CD4-positive, alpha-beta T cell treated with Interferon alpha-2 for 1 hour (primary cell): ENCODE measurements around the gene GABRA6.
"Not testable (repeated sequence)": the region's sequence is repeated elsewhere in the genome, so short reads cannot be mapped to it uniquely, and the experiment has no call there.

Experiments used
- DNase-seq, 2 donors: peaks; one replicate each; pipeline ENCODE4 v3.0.0-alpha.2; 2020 to 2022

Gene GABRA6

DNA sequence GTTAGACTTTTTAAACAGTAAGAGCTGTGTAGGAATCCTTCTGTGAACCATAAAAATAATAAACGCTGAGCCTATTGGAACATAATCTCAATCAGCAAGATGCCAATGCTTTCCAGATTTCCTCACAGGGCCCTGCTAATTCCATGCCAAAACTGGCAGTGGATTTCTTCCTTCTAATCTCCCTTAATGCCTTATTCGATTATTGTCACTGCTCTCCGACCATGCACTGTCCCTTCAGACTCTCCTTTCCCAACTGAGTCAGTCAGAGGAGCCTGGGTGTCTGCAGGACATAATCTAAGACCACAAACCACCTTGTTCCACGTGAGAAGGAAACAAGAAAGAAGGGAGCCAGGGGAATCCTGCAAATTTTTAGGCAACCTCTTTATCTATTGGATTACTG lies at the start of gene GABRA6:
GABRA6 (plus strand) TSS at position 261 of the 400 bp plus-strand sequence. CDS start 269 bp downstream, outside the sequence.
- no peak for DNase-seq

GRCh38 chr5:161637591-161637990 lies 47.9 kb upstream of the GABRA6 start:
- DNase-seq, result no peak

DNA sequence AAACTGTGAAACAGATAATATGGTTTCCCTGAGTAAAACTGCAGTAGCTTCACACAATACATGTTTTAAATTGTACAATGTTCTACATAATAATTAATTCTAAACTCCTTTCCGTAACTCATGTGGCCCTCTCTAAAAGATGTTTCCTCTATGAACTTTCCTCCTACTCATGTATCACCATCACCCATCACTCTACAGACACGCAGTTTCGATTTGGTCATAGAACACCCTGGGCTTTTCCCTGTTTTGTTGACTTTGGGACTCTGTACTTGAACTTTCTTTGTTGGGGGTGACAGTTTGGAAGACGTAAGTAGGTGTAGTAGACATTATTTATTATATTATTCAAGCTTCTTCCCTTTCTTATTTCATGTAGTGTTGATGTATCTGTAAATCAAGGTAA lies 44.1 kb upstream of the GABRA6 start:
- no peak for DNase-seq

GRCh38 chr5:161645264-161645663 lies 40.3 kb upstream of the GABRA6 start:
- DNase-seq, result no peak

DNA sequence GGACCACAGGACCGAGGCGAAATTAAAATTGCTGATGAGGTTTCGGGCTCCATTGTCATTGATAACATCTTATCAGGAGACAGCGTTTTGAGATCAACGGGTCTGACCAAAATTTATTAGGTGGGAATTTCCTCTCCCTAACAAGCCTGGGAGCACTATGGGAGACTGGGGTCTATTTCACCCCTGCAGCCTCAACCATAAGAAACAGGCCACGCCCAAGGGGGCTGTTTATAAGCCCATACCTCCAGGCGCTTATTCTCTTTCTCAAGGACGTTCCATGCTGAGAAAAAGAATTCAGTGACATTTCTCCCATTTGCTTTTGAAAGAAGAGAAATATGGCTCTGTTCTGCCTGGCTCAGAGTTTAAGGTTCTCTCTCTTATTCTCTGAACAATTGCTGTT lies 33.6 kb upstream of the GABRA6 start:
- DNase-seq, result not testable (repeated sequence)

- no peak for DNase-seq
These were observed 24.7 kb upstream of the GABRA6 start for GRCh38 chr5:161660806-161661205.

- no peak for DNase-seq
These were observed 22.1 kb upstream of the GABRA6 start for GRCh38 chr5:161663431-161663830.

DNA sequence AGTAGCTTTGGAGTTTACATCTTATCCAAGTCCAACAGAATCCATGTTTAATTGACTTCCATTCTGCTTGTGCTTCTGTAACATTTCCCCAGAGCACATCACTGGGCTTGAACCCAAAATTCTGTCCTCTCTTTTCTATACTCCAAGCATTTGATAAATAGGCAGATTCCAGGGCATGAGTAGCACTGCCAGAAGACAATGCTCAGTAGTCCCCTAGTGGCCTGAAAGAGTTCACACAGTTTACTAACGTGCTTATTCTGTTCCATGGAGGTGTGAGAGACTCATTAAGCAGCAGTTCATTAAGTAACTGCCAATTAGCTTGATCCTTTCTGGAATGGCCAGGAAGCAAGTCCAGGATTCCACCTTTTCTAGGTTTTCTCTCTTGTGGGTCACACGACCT lies 9.4 kb upstream of the GABRA6 start:
- no peak for DNase-seq

- DNase-seq, result no peak
These were observed 628 bp downstream of the GABRA6 start for GRCh38 chr5:161686149-161686548.

GRCh38 chr5:161686881-161687280 lies 1.4 kb downstream of the GABRA6 start:
- no peak for DNase-seq

- no peak for DNase-seq
These were observed 1.8 kb downstream of the GABRA6 start for GRCh38 chr5:161687316-161687715.

DNA sequence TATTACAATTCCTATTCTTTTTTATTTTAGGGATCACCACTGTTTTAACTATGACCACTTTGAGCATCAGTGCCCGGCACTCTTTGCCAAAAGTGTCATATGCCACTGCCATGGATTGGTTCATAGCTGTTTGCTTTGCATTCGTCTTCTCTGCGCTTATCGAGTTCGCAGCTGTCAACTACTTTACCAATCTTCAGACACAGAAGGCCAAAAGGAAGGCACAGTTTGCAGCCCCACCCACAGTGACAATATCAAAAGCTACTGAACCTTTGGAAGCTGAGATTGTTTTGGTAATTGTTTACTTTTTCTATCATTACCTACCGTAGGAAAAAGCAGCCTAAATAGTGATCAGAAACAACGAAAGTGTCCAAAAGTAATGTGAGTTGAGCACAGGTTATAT lies 6.4 kb downstream of the GABRA6 start:
- no peak for DNase-seq

GRCh38 chr5:161697001-161697400 lies 11.5 kb downstream of the GABRA6 start:
- no peak for DNase-seq

- DNase-seq, result no peak
These were observed 14.5 kb downstream of the GABRA6 start for GRCh38 chr5:161700065-161700464.

- DNase-seq, result no peak
These were observed 18.0 kb downstream of the GABRA6 start for GRCh38 chr5:161703528-161703927.

GRCh38 chr5:161707382-161707781 lies 21.9 kb downstream of the GABRA6 start:
- DNase-seq, result no peak

GRCh38 chr5:161709239-161709638 lies 23.7 kb downstream of the GABRA6 start:
- no peak for DNase-seq

DNA sequence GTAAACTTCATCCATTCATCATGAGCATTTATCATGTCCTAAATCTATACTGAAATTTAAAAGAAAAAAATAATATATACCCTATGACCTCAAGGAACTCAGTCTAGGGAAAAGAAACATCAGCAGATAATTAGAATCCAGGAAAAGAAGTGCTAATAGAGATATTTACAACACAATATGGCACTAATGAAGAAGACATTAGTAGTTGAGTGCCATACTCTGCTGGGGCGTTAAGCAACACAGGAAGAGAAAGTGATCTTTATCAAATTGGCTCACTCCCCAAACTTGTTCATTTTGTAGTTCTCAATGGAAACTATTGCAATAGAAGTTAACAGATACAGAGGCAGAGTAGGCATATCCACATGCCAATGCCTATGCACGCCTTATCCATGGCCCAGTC lies 27.5 kb downstream of the GABRA6 start:
- DNase-seq, result no peak

- DNase-seq, result no peak
These were observed 33.6 kb downstream of the GABRA6 start for GRCh38 chr5:161719157-161719556.

- DNase-seq, result no peak
These were observed 34.9 kb downstream of the GABRA6 start for GRCh38 chr5:161720460-161720859.

- DNase-seq, result no peak
These were observed 49.2 kb downstream of the GABRA6 start for GRCh38 chr5:161734741-161735140.

- DNase-seq, result no peak
These were observed 54.9 kb downstream of the GABRA6 start for GRCh38 chr5:161740433-161740832.

DNA sequence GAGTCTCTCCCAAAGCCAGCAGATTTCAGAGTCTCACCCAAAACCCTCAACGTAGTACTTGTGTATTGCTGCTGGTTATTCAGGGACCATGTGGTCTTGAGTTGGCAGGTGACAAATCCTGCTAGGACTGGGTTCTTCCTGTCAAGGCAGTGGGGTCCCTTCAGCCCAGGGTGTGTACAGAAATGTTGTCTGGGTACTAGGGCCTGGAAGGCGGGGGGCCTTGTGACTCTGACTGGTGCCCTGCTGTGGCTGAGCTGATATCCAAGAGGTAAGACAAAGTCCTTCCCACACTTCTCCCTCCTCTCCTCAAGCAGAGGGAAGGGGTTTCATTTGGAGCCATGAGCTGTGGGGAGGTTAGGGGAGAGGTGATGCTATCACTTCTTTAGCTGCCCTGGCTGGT lies 58.8 kb downstream of the GABRA6 start:
- DNase-seq, result no peak

DNA sequence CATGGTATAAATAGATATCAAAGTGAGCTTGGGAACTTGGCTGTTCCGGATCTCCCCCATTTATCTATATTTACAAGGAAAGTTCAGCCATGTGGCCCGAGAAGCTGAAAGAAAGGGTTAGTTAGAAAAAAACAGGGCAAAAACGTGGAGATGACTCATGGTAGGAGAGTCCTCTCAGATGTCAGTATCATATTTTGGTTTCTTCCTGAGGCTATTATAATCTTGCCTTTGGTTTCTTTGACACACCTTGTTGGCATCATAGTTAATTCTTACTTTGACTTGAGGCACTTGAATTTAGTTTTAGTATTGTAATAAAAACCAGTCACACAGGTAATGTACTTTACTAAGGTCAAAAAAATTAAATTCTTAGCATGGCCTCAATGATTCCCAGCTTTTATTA lies 59.9 kb downstream of the GABRA6 start:
- DNase-seq, result no peak

GRCh38 chr5:161751265-161751664 lies 65.7 kb downstream of the GABRA6 start:
- no peak for DNase-seq
